HepG2 (cell line): ENCODE measurements around the gene C14orf132. TPM values are rescaled to one million over a fixed set of nuclear protein-coding genes. Genes with fewer than 3 reads are reported as not detected.

Source experiments
- BCL6 ChIP-seq: IDR thresholded peaks from 2 replicates; pipeline ENCODE4 v1.6.1; 2016; ENCODE audit warnings: missing genetic modification reagents, missing compliant biosample characterization
- FLYWCH1 ChIP-seq: sonication (generic); formaldehyde crosslinking; IDR thresholded peaks from 2 replicates; pipeline ENCODE4 v1.8.1; 2023; ENCODE audit warnings: mild to moderate bottlenecking, missing genetic modification reagents
- HHEX ChIP-seq: IDR thresholded peaks from 2 replicates; pipeline ENCODE4 v1.6.1; 2016; ENCODE audit warnings: control low read depth
- HNRNPLL ChIP-seq: fragments of 200-400 bp; formaldehyde crosslinking; IDR thresholded peaks from 2 replicates; pipeline ENCODE4 v1.6.1; 2017; ENCODE audit warnings: mild to moderate bottlenecking, low read depth, low read length; ENCODE audit not compliant: poor library complexity, severe bottlenecking
- HOXA5 ChIP-seq: sonication (generic); formaldehyde crosslinking; IDR thresholded peaks from 2 replicates; pipeline ENCODE4 v1.4.0; 2020; ENCODE audit warnings: missing genetic modification reagents
- KAT2B ChIP-seq: fragments of 150-350 bp; IDR thresholded peaks from 2 replicates; pipeline ENCODE4 v1.6.1; 2014; ENCODE audit warnings: low read depth, low read length, borderline replicate concordance
- KDM4B ChIP-seq: sonication (generic); formaldehyde crosslinking; IDR thresholded peaks from 2 replicates; pipeline ENCODE4 v1.4.0; 2020; ENCODE audit warnings: missing genetic modification reagents
- MED8 ChIP-seq: sonication (generic); formaldehyde crosslinking; IDR thresholded peaks from 2 replicates; pipeline ENCODE4 v1.8.1; 2023; ENCODE audit warnings: mild to moderate bottlenecking, missing genetic modification reagents; ENCODE audit not compliant: insufficient replicate concordance
- TSC22D2 ChIP-seq: sonication (generic); formaldehyde crosslinking; IDR thresholded peaks from 2 replicates; pipeline ENCODE4 v1.5.1; 2020; ENCODE audit warnings: missing genetic modification reagents, mild to moderate bottlenecking, borderline replicate concordance
- YEATS4 ChIP-seq: sonication (generic); formaldehyde crosslinking; IDR thresholded peaks from 2 replicates; pipeline ENCODE4 v1.4.0; 2020; ENCODE audit warnings: missing genetic modification reagents, borderline replicate concordance
- ZBTB21 ChIP-seq: sonication (generic); formaldehyde crosslinking; IDR thresholded peaks from 2 replicates; pipeline ENCODE4 v1.4.0; 2020; ENCODE audit warnings: missing genetic modification reagents
- ZNF33A ChIP-seq: sonication (generic); formaldehyde crosslinking; IDR thresholded peaks from 2 replicates; pipeline ENCODE4 v1.5.1; 2020; ENCODE audit warnings: missing genetic modification reagents, mild to moderate bottlenecking, moderate library complexity, borderline replicate concordance
- ZNF460 ChIP-seq: sonication (generic); formaldehyde crosslinking; IDR thresholded peaks from 2 replicates; pipeline ENCODE4 v1.5.1; 2020; ENCODE audit warnings: missing genetic modification reagents, mild to moderate bottlenecking, borderline replicate concordance
- ZNF562 ChIP-seq: sonication (generic); formaldehyde crosslinking; IDR thresholded peaks from 2 replicates; pipeline ENCODE4 v1.8.0; 2022; ENCODE audit warnings: missing genetic modification reagents, borderline replicate concordance
- ZNF577 ChIP-seq: sonication (generic); formaldehyde crosslinking; IDR thresholded peaks from 2 replicates; pipeline ENCODE4 v1.4.0; 2020; ENCODE audit warnings: mild to moderate bottlenecking, low read depth, missing genetic modification reagents, borderline replicate concordance
- ZNF773 ChIP-seq: sonication (generic); formaldehyde crosslinking; IDR thresholded peaks from 2 replicates; pipeline ENCODE4 v1.4.0; 2020; ENCODE audit warnings: missing genetic modification reagents, borderline replicate concordance
- ZNF788 ChIP-seq: sonication (generic); formaldehyde crosslinking; IDR thresholded peaks from 2 replicates; pipeline ENCODE4 v1.5.0; 2020; ENCODE audit warnings: mild to moderate bottlenecking, missing genetic modification reagents, borderline replicate concordance
- polyA plus RNA-seq, 8 experiments: library from polyadenylated mRNA; depleted of rRNA in 3 of 8; stranded (reverse) in 7 of 8; unstranded in 1 of 8; fragments of >200 nt; fragmentation: Illumina TruSeq in 4 of 8; extraction: Trizol in 4 of 8; gene quantifications; 2 replicates each; pipeline versions ENCODE4 v1.2.1 to v1.2.3, GENCODE V29; 2011 to 2016; ENCODE audit warnings: low read depth in 4 of 8, missing spikeins in 1 of 8, mixed read lengths in 1 of 8; ENCODE audit not compliant: insufficient read depth in 1 of 8
- total RNA-seq, 5 experiments: library from RNA; depleted of rRNA; stranded (reverse); fragments of >200 nt; fragmentation: Illumina TruSeq; extraction: Trizol; gene quantifications; 2 replicates each; pipeline ENCODE4 v1.2.3, GENCODE V29; 2016; ENCODE audit warnings: low read depth in 1 of 5
- TF ChIP-seq, protein P1 (sequence below): sonication (generic); formaldehyde crosslinking; IDR thresholded peaks from 2 replicates; pipeline ENCODE4 v1.4.0; 2020; ENCODE audit warnings: mild to moderate bottlenecking, missing genetic modification reagents
- TF ChIP-seq, protein P2 (sequence below): sonication (generic); formaldehyde crosslinking; IDR thresholded peaks from 2 replicates; pipeline ENCODE4 v1.4.0; 2020; ENCODE audit warnings: missing genetic modification reagents, mild to moderate bottlenecking, borderline replicate concordance
- TF ChIP-seq, protein P3 (sequence below): IDR thresholded peaks from 2 replicates; pipeline ENCODE4 v1.6.1; 2016; ENCODE audit warnings: mild to moderate bottlenecking, missing biosample characterization, missing genetic modification reagents
- TF ChIP-seq, protein P4 (sequence below): sonication (generic); formaldehyde crosslinking; IDR thresholded peaks from 2 replicates; pipeline ENCODE4 v1.8.1; 2022; ENCODE audit warnings: mild to moderate bottlenecking, missing genetic modification reagents
- TF ChIP-seq, protein P5 (sequence below): sonication (generic); formaldehyde crosslinking; IDR thresholded peaks from 2 replicates; pipeline ENCODE4 v1.5.0; 2020; ENCODE audit warnings: mild to moderate bottlenecking, missing genetic modification reagents

Gene C14orf132
- total and polyA plus RNA-seq, 2 of the 13 experiments (the other 11 are each of a cell fraction or from before 2014, with no cell fraction given) = 0.13 to 0.15 TPM

DNA sequence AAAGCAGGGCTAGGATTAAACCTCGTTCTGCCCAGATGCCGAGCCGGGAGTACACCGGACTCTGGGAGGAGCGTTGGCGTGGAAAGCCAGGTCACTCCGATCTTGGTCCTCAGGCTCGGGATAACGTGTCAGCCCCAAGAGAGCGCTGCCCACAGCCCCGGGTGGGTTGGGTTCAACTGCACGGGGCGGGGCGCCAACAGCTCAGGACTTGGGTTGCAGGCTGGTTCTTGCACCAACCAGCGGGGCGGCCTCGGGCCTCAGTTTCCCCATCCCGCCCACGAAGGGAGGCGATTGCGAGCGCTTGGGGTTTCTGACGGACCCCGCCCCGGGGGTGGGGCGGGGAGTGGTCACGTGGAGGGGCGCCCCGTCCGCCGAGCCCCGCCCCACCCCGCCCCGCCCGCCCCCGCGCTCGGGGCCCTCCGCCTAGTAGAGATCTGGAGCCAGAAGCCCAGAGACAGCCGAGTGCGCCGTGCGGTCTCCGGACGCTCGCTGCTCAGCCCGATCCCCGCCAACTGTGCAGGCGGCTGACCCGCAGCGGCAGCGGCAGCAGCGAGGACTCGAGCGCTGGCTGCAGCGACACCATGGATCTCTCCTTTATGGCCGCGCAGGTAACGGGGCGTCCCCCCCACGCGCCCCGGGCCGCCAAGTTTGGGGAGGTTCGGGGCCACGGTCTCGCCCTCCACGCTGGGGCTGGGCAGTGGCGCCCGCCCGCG is at the start of gene C14orf132 (continued):
- TF ChIP-seq, protein P1, sequence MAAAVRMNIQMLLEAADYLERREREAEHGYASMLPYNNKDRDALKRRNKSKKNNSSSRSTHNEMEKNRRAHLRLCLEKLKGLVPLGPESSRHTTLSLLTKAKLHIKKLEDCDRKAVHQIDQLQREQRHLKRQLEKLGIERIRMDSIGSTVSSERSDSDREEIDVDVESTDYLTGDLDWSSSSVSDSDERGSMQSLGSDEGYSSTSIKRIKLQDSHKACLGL (CRISPR knock-in tag) = no peak
- TF ChIP-seq ZBTB21 (CRISPR knock-in tag) (no peak), YEATS4 (CRISPR knock-in tag) (no peak), KDM4B (CRISPR knock-in tag) (no peak), TSC22D2 (no peak), ZNF562 (CRISPR knock-in tag) (no peak), FLYWCH1 (CRISPR knock-in tag) (no peak), ZNF773 (CRISPR knock-in tag) (no peak), HHEX (CRISPR knock-in tag) (no peak), ZNF577 (CRISPR knock-in tag) (no peak), MED8 (CRISPR knock-in tag) (no peak), HOXA5 (CRISPR knock-in tag) (no peak), ZNF33A (no peak), ZNF460 (no peak), BCL6 (no peak), ZNF788 (CRISPR knock-in tag) (no peak), HNRNPLL (peak; percentile 36), KAT2B (no peak)
- TF ChIP-seq, protein P2, sequence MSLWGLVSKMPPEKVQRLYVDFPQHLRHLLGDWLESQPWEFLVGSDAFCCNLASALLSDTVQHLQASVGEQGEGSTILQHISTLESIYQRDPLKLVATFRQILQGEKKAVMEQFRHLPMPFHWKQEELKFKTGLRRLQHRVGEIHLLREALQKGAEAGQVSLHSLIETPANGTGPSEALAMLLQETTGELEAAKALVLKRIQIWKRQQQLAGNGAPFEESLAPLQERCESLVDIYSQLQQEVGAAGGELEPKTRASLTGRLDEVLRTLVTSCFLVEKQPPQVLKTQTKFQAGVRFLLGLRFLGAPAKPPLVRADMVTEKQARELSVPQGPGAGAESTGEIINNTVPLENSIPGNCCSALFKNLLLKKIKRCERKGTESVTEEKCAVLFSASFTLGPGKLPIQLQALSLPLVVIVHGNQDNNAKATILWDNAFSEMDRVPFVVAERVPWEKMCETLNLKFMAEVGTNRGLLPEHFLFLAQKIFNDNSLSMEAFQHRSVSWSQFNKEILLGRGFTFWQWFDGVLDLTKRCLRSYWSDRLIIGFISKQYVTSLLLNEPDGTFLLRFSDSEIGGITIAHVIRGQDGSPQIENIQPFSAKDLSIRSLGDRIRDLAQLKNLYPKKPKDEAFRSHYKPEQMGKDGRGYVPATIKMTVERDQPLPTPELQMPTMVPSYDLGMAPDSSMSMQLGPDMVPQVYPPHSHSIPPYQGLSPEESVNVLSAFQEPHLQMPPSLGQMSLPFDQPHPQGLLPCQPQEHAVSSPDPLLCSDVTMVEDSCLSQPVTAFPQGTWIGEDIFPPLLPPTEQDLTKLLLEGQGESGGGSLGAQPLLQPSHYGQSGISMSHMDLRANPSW (CRISPR knock-in tag) = no peak
- TF ChIP-seq, protein P3, sequence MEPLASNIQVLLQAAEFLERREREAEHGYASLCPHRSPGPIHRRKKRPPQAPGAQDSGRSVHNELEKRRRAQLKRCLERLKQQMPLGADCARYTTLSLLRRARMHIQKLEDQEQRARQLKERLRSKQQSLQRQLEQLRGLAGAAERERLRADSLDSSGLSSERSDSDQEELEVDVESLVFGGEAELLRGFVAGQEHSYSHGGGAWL (CRISPR knock-in tag) = 0 out of 2 replicates have a peak, but pooled peaks have one; percentile 27
- TF ChIP-seq, protein P4, sequence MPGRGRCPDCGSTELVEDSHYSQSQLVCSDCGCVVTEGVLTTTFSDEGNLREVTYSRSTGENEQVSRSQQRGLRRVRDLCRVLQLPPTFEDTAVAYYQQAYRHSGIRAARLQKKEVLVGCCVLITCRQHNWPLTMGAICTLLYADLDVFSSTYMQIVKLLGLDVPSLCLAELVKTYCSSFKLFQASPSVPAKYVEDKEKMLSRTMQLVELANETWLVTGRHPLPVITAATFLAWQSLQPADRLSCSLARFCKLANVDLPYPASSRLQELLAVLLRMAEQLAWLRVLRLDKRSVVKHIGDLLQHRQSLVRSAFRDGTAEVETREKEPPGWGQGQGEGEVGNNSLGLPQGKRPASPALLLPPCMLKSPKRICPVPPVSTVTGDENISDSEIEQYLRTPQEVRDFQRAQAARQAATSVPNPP (CRISPR knock-in tag) = no peak
- TF ChIP-seq, protein P5, sequence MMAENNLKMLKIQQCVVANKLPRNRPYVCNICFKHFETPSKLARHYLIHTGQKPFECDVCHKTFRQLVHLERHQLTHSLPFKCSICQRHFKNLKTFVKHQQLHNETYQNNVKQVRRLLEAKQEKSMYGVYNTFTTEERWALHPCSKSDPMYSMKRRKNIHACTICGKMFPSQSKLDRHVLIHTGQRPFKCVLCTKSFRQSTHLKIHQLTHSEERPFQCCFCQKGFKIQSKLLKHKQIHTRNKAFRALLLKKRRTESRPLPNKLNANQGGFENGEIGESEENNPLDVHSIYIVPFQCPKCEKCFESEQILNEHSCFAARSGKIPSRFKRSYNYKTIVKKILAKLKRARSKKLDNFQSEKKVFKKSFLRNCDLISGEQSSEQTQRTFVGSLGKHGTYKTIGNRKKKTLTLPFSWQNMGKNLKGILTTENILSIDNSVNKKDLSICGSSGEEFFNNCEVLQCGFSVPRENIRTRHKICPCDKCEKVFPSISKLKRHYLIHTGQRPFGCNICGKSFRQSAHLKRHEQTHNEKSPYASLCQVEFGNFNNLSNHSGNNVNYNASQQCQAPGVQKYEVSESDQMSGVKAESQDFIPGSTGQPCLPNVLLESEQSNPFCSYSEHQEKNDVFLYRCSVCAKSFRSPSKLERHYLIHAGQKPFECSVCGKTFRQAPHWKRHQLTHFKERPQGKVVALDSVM (CRISPR knock-in tag) = no peak
